ENCODE data around the gene ITM2B. TPM values are rescaled to one million over a fixed set of nuclear protein-coding genes. Genes with fewer than 3 reads are reported as not detected.

Gene ITM2B
- total and polyA plus RNA-seq, 8 donors: 114 to 361 (median 186) TPM

GRCh38 chr13:48266701-48267639 is 34.0 kb downstream of the ITM2B start:
- Histone ChIP-seq H3K27me3 (no peaks in the 10 kb centered on the region), H3K4me1 (peaks cover 0 to 3% (median 0%) of the 10 kb centered on the region in 3 donors), H3K27ac (no peak overlapping the region), H3K4me3 (no peak overlapping the region), H3K36me3 (peaks cover 0 to 9% (median 0%) of the 10 kb centered on the region in 3 donors), H3K9me3 (no peaks in the 10 kb centered on the region)
- 95 to 97% methylated on average over 2 of the region's 2 CpGs for WGBS, 2 donors
- DNase-seq: no peak
- TF ChIP-seq CTCF (IDR thresholded peaks at IDR 0.05): no peak
- ATAC-seq: no peak
- intact Hi-C loops (cut with DNase I): no loop called here
- no peak for FAIRE-seq

- Histone ChIP-seq H3K4me3 (no peak overlapping the region), H3K4me1 (peaks cover 0 to 3% (median 0%) of the 10 kb centered on the region in 3 donors), H3K27ac (no peak overlapping the region), H3K9me3 (no peaks in the 10 kb centered on the region), H3K27me3 (no peaks in the 10 kb centered on the region), H3K36me3 (peaks cover 0 to under 1% (median 0%) of the 10 kb centered on the region in 3 donors)
- 91 to 92% methylated on average over 4 of the region's 4 CpGs for WGBS, 2 donors
- FAIRE-seq (no peak), ATAC-seq (no peak), DNase-seq (no peak)
- no peak for TF ChIP-seq CTCF (IDR thresholded peaks at IDR 0.05)
- intact Hi-C loops (cut with DNase I): no loop called here
Measured at GRCh38 chr13:48268019-48268418, 35.0 kb downstream of the ITM2B start.

GRCh38 chr13:48273346-48273745 is 40.3 kb downstream of the ITM2B start:
- no peaks in the 10 kb centered on the region for H3K27me3 ChIP-seq
- H3K27ac ChIP-seq: no peak overlapping the region
- ATAC-seq (no peak), DNase-seq (no peak), FAIRE-seq (no peak)
- no peaks in the 10 kb centered on the region for H3K4me1 ChIP-seq
- 70 to 74% methylated on average over 4 of the region's 4 CpGs for WGBS, 2 donors
- no peak overlapping the region for H3K4me3 ChIP-seq
- no peaks in the 10 kb centered on the region for H3K9me3 ChIP-seq
- no peak for TF ChIP-seq CTCF (IDR thresholded peaks at IDR 0.05)
- H3K36me3 ChIP-seq: no peaks in the 10 kb centered on the region
- intact Hi-C loops (cut with DNase I): no loop called here

- no peaks in the 10 kb centered on the region for H3K9me3 ChIP-seq
- TF ChIP-seq CTCF (IDR thresholded peaks at IDR 0.05): no peak
- no peak for FAIRE-seq
Measured at GRCh38 chr13:48275507-48275906, 42.5 kb downstream of the ITM2B start.

GRCh38 chr13:48278806-48279205 is 45.8 kb downstream of the ITM2B start:
- intact Hi-C loops (cut with DNase I): no loop called here
- no peak for TF ChIP-seq CTCF (IDR thresholded peaks at IDR 0.05)
- no peak overlapping the region for H3K4me3 ChIP-seq
- no peaks in the 10 kb centered on the region for H3K27me3 ChIP-seq
- H3K4me1 ChIP-seq: no peaks in the 10 kb centered on the region
- WGBS, 2 donors: 48 to 55% methylated on average over 2 of the region's 2 CpGs
- H3K27ac ChIP-seq: no peak overlapping the region
- no peaks in the 10 kb centered on the region for H3K9me3 ChIP-seq
- DNase-seq (no peak), FAIRE-seq (no peak), ATAC-seq (no peak)
- H3K36me3 ChIP-seq: no peaks in the 10 kb centered on the region

More at GRCh38 chr13:48275507-48275906, 42.5 kb downstream of the ITM2B start:
- Histone ChIP-seq H3K27ac (no peak overlapping the region), H3K27me3 (no peaks in the 10 kb centered on the region), H3K36me3 (no peaks in the 10 kb centered on the region), H3K4me1 (no peaks in the 10 kb centered on the region), H3K4me3 (no peak overlapping the region)
- intact Hi-C loops (cut with DNase I): no loop called here
- ATAC-seq (no peak), DNase-seq (no peak)
- WGBS, 2 donors: 87 to 93% methylated on average over 4 of the region's 4 CpGs
